ENCODE measurements around the gene SART1.

- no peak for TF ChIP-seq CTCF (IDR thresholded peaks at IDR 0.05)
- no peak for TF ChIP-seq POLR2AphosphoS5 (IDR thresholded peaks at IDR 0.05)
- no peak for TF ChIP-seq POLR2A (IDR thresholded peaks at IDR 0.05)
These were observed 51.6 kb downstream of the SART1 start for GRCh38 chr11:66012946-66013761.
